ENCODE results near the gene KRT28.
"Not testable (repeated sequence)": the region's sequence is repeated elsewhere in the genome, so short reads cannot be mapped to it uniquely, and the experiment has no call there.

Gene KRT28

DNA sequence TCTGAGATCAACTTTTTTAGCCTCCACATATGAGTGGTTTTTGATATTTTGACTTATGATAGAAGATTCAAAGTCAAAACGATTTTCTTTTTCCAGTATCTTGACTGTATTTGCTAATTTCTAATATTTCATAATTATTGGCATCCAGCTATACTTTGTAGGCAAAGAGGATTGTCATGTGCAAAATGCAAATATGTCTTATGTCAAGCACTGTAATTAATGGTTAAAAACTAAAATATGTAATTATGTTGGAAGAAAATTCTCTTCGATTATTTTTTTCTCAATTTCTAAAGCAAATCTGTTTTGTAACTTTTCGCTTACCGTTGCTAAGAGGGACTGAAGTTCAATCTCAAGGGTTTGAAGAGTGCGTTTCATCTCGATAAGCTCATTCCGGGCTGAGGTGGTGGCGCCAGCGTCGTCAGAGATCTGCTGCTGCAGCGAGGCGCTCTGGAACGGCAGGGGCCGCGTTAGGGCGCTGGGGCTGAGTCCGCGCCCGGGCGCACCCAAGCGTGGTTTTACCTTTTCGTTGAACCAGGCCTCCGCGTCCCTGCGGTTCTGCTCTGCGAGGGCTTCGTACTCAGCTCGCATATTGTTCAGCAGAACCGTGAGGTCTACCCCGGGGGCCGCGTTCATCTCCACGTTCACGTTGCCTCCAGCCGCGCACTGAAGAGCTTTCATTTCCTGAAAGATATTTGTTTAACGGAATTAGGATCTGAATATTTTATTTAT is 20.4 kb downstream of the KRT28 start:
- no peak for DNase-seq (ENCODE audit: low read depth)

DNA sequence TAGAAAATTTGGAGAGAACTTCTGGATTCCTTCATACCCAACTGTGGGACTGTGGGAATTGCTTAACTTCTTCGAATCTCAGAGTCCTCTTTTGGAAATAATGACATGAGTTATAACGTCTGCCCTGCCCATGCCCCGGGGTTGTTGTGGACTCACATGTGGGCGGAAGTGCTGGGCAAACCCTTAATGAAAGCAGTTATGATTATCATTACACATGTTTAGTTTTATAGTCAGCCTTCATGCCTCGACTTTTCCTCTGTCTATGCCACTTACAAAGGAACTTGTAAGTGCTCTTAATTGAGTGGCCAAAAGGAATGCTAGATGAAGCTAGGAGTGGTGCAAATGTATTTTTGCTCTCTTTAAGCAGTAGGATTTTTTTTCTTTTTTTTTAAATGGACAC is 21.3 kb downstream of the KRT28 start:
- DNase-seq (ENCODE audit: low read depth) = no peak

- no peak for DNase-seq (ENCODE audit: low read depth)
Measured at GRCh38 chr17:40777971-40778370, 21.8 kb downstream of the KRT28 start.

- no peak for DNase-seq (ENCODE audit: low read depth)
Measured at GRCh38 chr17:40777459-40777858, 22.3 kb downstream of the KRT28 start.

- DNase-seq (ENCODE audit: low read depth) = no peak
Measured at GRCh38 chr17:40775945-40776344, 23.8 kb downstream of the KRT28 start.

DNA sequence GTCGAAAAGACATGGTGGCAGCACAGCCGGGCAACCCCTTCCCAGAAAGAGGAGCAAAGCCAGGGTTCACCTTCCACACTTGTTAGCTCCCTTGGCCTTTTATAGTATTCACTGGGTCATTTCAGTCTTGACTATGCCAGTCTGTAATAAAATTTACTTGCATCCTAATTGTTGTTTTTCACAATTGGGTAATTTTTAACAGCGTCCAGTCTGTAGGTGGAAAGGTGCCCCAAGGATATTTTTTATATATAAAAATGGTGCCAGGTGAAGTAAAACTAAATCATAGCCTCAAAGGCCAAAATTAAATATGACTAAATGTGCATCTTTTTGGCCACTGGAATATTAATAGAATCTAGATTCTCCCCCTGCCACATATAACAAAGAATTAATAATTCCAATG is 27.7 kb downstream of the KRT28 start, which contains the start of gene KRT26:
Gene KRT26 (minus strand): TSS at position 101 of the 400 bp plus-strand sequence. CDS start 88 bp downstream, at position 13.
- DNase-seq (ENCODE audit: low read depth) = no peak

GRCh38 chr17:40765657-40766056 is 34.1 kb downstream of the KRT28 start:
- no peak for DNase-seq (ENCODE audit: low read depth)

DNA sequence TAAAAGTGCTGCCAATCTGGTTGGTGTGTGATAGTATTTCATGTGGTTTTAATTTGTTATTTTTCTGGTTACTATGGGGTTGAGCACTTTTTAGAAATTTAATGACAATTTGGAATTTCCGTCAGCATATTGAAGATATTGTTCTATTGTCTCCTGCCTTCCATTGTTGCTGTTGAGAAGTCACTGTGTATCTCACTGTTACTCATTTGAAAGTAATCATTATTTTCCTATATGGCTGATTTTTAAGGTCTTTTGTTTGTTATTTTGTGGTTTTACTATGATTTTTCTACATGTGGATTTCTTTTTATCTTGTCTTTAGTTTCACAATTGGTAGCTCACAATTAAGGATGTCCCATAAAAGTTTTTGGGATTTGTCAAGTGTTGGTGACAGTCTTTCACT is 36.0 kb downstream of the KRT28 start:
- no peak for DNase-seq (ENCODE audit: low read depth)

GRCh38 chr17:40760105-40761016 is 39.4 kb downstream of the KRT28 start:
- no peak for DNase-seq (ENCODE audit: low read depth)

GRCh38 chr17:40755231-40755630 is 44.5 kb downstream of the KRT28 start, which contains the start of gene KRT25:
Gene KRT25 (minus strand): TSS chr17:40755331. CDS start chr17:40755271, 60 bp downstream.
- DNase-seq (ENCODE audit: low read depth) = no peak

GRCh38 chr17:40753804-40754203 is 46.0 kb downstream of the KRT28 start:
- no peak for DNase-seq (ENCODE audit: low read depth)

DNA sequence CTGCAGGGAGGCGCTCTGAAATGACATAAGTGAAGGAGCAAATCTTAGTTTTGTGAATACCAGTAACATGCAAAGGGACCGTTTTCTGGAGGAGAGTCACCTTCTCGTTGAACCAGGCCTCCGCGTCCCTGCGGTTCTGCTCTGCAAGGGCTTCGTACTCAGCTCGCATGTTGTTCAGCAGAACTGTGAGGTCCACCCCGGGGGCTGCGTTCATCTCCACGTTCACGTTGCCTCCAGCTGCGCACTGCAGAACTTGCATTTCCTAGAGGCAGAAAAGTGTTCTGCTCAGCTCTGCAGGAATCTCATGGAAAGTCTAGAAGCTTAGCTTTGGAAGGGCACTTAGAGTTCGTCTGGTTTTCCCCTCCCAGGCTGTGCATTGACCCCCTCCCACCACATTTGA is 48.7 kb downstream of the KRT28 start:
- DNase-seq (ENCODE audit: low read depth) = no peak

GRCh38 chr17:40750391-40750790 is 49.4 kb downstream of the KRT28 start:
- no peak for DNase-seq (ENCODE audit: low read depth)

DNA sequence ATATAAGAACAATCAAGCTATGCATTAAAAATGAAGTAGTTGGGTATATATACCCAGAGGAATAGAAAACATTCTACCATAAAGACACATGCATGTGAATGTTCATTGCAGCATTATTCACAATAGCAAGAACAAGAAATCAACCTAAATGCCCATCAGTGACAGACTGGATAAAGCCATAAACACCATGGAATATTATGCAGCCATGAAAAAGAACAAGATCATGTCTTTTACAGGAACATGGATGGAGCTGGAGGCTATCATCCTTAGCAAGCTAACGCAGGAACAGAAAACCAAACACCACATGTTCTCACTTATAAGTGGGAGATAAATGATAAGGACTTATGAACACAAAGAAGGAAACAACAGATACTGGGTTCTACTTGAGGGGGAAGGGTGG is 51.1 kb downstream of the KRT28 start:
- DNase-seq (ENCODE audit: low read depth) = not testable (repeated sequence)

All from stimulated activated CD8-positive, alpha-beta memory T cell treated with anti-CD3 and anti-CD28 coated beads, Interleukin-4, amount 100 ng/mL, for 24 hours (primary cell).